SK-N-SH (cell line): ENCODE measurements around the gene CAVIN3. TPM values are rescaled to one million over a fixed set of nuclear protein-coding genes. Genes with fewer than 3 reads are reported as not detected.

Experiments
- CTCF ChIA-PET: fragments of 300-600, 350-600 bp; formaldehyde crosslinking; extraction: SDS; loops from one replicate; lab custom pipeline; 2021; lab: Yijun Ruan, JAX
- POLR2A ChIA-PET: fragments of 350-600 bp; sonication (Branson Sonifier 250); formaldehyde crosslinking; extraction: SDS; loops from one replicate; lab custom pipeline; 2020; ENCODE audit warnings: antibody characterized with exemption, inconsistent platforms; lab: Yijun Ruan, JAX
- DNase-seq: peaks from one replicate; pipeline ENCODE4 v3.0.0; 2012
- H2AFZ ChIP-seq: fragments of 200-600 bp; sonication (generic); 2 replicates; pipeline ENCODE4 v1.8.1; 2016; ENCODE audit warnings: antibody characterized with exemption, mild to moderate bottlenecking, low read depth
- H3F3A ChIP-seq: fragments of 200-600 bp; sonication (generic); replicated peaks from 2 replicates; pipeline ENCODE3; 2016; ENCODE audit warnings: antibody characterized with exemption, mild to moderate bottlenecking; ENCODE audit not compliant: insufficient read depth
- H3K27ac ChIP-seq, 2 experiments: fragments of 200-500 bp in 1 of 2; fragments of 200-600 bp in 1 of 2; sonication (Bioruptor generic) in 1 of 2; sonication (generic), shearing (Covaris generic) in 1 of 2; 2 replicates each; pipeline versions ENCODE4 v1.5.1 to v1.6.1; 2014 to 2016; ENCODE audit warnings: low read depth in 2 of 2, inconsistent platforms in 1 of 2, low read length in 1 of 2, mild to moderate bottlenecking in 1 of 2, mixed read lengths in 1 of 2
- H3K27me3 ChIP-seq: fragments of 200-600 bp; sonication (generic), shearing (Covaris generic); 2 replicates; pipeline ENCODE4 v1.6.1; 2016; ENCODE audit warnings: mixed run types; ENCODE audit not compliant: insufficient read depth
- H3K36me3 ChIP-seq, 2 experiments: fragments of 200-500 bp in 1 of 2; fragments of 200-600 bp in 1 of 2; sonication (Bioruptor generic) in 1 of 2; sonication (generic) in 1 of 2; replicated peaks in 1 of 2; 2 replicates each; pipeline versions ENCODE3 to v1.5.1; 2014 to 2016; ENCODE audit warnings: low read length in 1 of 2, mild to moderate bottlenecking in 1 of 2; ENCODE audit not compliant: insufficient read depth in 2 of 2, control insufficient read depth in 1 of 2
- H3K4me1 ChIP-seq, 2 experiments: fragments of 200-500 bp in 1 of 2; fragments of 200-600 bp in 1 of 2; sonication (Bioruptor generic) in 1 of 2; sonication (generic), shearing (Covaris generic) in 1 of 2; 2 replicates each; pipeline versions ENCODE4 v1.5.1 to v1.6.1; 2014 to 2016; ENCODE audit warnings: low read depth in 1 of 2, low read length in 1 of 2, mixed run types in 1 of 2; ENCODE audit not compliant: insufficient read depth in 2 of 2, control insufficient read depth in 1 of 2
- H3K4me2 ChIP-seq: fragments of 200-600 bp; sonication (generic), shearing (Covaris generic); 2 replicates; pipeline ENCODE4 v1.6.1; 2017; ENCODE audit warnings: mixed run types
- H3K4me3 ChIP-seq, 2 experiments: fragments of 200-500 bp in 1 of 2; fragments of 200-600 bp in 1 of 2; sonication (Bioruptor generic) in 1 of 2; sonication (generic), shearing (Covaris generic) in 1 of 2; 2 replicates each; pipeline versions ENCODE4 v1.5.1 to v1.8.1; 2014 to 2016; ENCODE audit warnings: low read depth in 2 of 2, inconsistent platforms in 1 of 2, low read length in 1 of 2, mild to moderate bottlenecking in 1 of 2, mixed read lengths in 1 of 2, moderate library complexity in 1 of 2
- H3K79me2 ChIP-seq: fragments of 200-600 bp; sonication (generic); 2 replicates; pipeline ENCODE4 v1.8.1; 2017; ENCODE audit warnings: mild to moderate bottlenecking; ENCODE audit not compliant: insufficient read depth
- H3K9ac ChIP-seq: fragments of 200-600 bp; sonication (generic); 2 replicates; pipeline ENCODE4 v1.6.1; 2017; ENCODE audit warnings: mixed run types
- H3K9me2 ChIP-seq: fragments of 200-600 bp; sonication (generic); 2 replicates; pipeline ENCODE4 v1.6.1; 2017; ENCODE audit warnings: mixed run types
- H3K9me3 ChIP-seq: fragments of 200-600 bp; sonication (generic); 2 replicates; pipeline ENCODE4 v1.6.1; 2017; ENCODE audit warnings: mixed run types, mild to moderate bottlenecking, moderate library complexity
- H4K20me1 ChIP-seq: fragments of 200-600 bp; sonication (generic); 2 replicates; pipeline ENCODE4 v1.6.1; 2017; ENCODE audit warnings: mild to moderate bottlenecking, mixed run types; ENCODE audit not compliant: insufficient read depth
- CHD2 ChIP-seq: fragments of 150-350 bp; IDR thresholded peaks from 2 replicates; pipeline ENCODE4 v1.6.1; 2018; ENCODE audit warnings: low read length; ENCODE audit not compliant: partially characterized antibody
- CTCF ChIP-seq: fragments of 200-600 bp; sonication (generic); IDR thresholded peaks from 2 replicates; pipeline ENCODE4 v1.6.1; 2017; ENCODE audit warnings: antibody characterized with exemption, mild to moderate bottlenecking, moderate library complexity
- ELF1 ChIP-seq: IDR thresholded peaks from 2 replicates; pipeline ENCODE4 v1.4.0; 2012
- FOSL2 ChIP-seq: IDR thresholded peaks from 2 replicates; pipeline ENCODE4 v1.4.0; 2012; ENCODE audit warnings: low read depth, mild to moderate bottlenecking, moderate library complexity, borderline replicate concordance
- FOXJ3 ChIP-seq: sonication (generic); formaldehyde crosslinking; IDR thresholded peaks from 2 replicates; pipeline ENCODE4 v1.5.1; 2020; ENCODE audit warnings: mild to moderate bottlenecking, missing genetic modification reagents
- GABPA ChIP-seq: IDR thresholded peaks from 2 replicates; pipeline ENCODE4 v1.4.0; 2012; ENCODE audit warnings: low read depth, mild to moderate bottlenecking
- GATA2 ChIP-seq: sonication (generic); formaldehyde crosslinking; IDR thresholded peaks from 2 replicates; pipeline ENCODE4 v1.5.0; 2020; ENCODE audit warnings: mild to moderate bottlenecking, missing genetic modification reagents
- IRF3 ChIP-seq: fragments of 150-350 bp; IDR thresholded peaks from 2 replicates; pipeline ENCODE4 v1.6.1; 2016; ENCODE audit warnings: mild to moderate bottlenecking, low read depth, low read length
- JUND ChIP-seq: IDR thresholded peaks from 2 replicates; pipeline ENCODE4 v1.4.0; 2012
- MEF2A ChIP-seq: IDR thresholded peaks from 2 replicates; pipeline ENCODE4 v1.4.0; 2012; ENCODE audit warnings: low read depth, borderline replicate concordance
- NFIC ChIP-seq: IDR thresholded peaks from 2 replicates; pipeline ENCODE4 v1.4.0; 2012; ENCODE audit warnings: borderline replicate concordance
- NRF1 ChIP-seq: IDR thresholded peaks from 2 replicates; pipeline ENCODE4 v1.6.1; 2012; ENCODE audit warnings: low read depth, mild to moderate bottlenecking, low read length
- PBX3 ChIP-seq: IDR thresholded peaks from 2 replicates; pipeline ENCODE4; 2012
- POLR2AphosphoS5 ChIP-seq: IDR thresholded peaks from 2 replicates; pipeline ENCODE4 v1.6.1; 2012; ENCODE audit warnings: low read depth, low read length
- RAD21 ChIP-seq: IDR thresholded peaks from 2 replicates; pipeline ENCODE4 v1.6.1; 2012; ENCODE audit warnings: mild to moderate bottlenecking, low read length
- RCOR1 ChIP-seq: fragments of 150-350 bp; IDR thresholded peaks from 2 replicates; pipeline ENCODE4 v1.6.1; 2017; ENCODE audit warnings: antibody characterized with exemption, low read length
- RFX5 ChIP-seq: IDR thresholded peaks from 2 replicates; pipeline ENCODE4 v1.6.1; 2012; ENCODE audit warnings: mild to moderate bottlenecking, improper control_type of control experiment, low read length
- TAF1 ChIP-seq: IDR thresholded peaks from 2 replicates; pipeline ENCODE4 v1.6.1; 2012; ENCODE audit warnings: low read depth, mild to moderate bottlenecking, low read length, moderate library complexity, borderline replicate concordance
- TCF12 ChIP-seq: IDR thresholded peaks from 2 replicates; pipeline ENCODE4 v1.4.0; 2012
- USF2 ChIP-seq: fragments of 150-350 bp; IDR thresholded peaks from 2 replicates; pipeline ENCODE4 v1.6.1; 2017; ENCODE audit warnings: antibody characterized with exemption, low read length, low read depth, borderline replicate concordance
- YY1 ChIP-seq: IDR thresholded peaks from 2 replicates; pipeline ENCODE4 v1.4.0; 2012; ENCODE audit warnings: low read depth, mild to moderate bottlenecking
- WGBS: methylation state at CpG from one replicate; pipeline ENCODE4 v1.1.6; 2017; ENCODE audit warnings: low lambda C conversion rate; 5-methylcytosine and 5-hydroxymethylcytosine counted together
- polyA plus RNA-seq, 3 experiments: library from polyadenylated mRNA; depleted of rRNA; stranded (reverse); fragments of >200 nt; gene quantifications; 2 replicates each; pipeline ENCODE4 v1.2.3, GENCODE V29; 2012
- TF ChIP-seq, protein P1 (sequence below): IDR thresholded peaks from 2 replicates; pipeline ENCODE4 v1.4.0; 2012; ENCODE audit warnings: low read depth

The CAVIN3 gene
- polyA plus RNA-seq, 1 of the 3 experiments (the other 2 are of a cell fraction) = 23.5 TPM

- H2AFZ ChIP-seq = no peak overlapping the region
- no peak overlapping the region for H3K4me3 ChIP-seq
- no peaks in the 10 kb centered on the region for H4K20me1 ChIP-seq
- H3K36me3 ChIP-seq = no peaks in the 10 kb centered on the region
- ChIA-PET POLR2A (no interaction called here), CTCF (interaction anchor here (1.4 to 4.4 kb wide), 6 partner anchors 17 to 68 kb away, joined by 3 to 36 read pairs (median 20); no protein-coding TSS in a partner anchor)
- H3K9ac ChIP-seq = no peak overlapping the region
- no peaks in the 10 kb centered on the region for H3K27me3 ChIP-seq
- TF ChIP-seq RFX5 = no peak
- TF ChIP-seq YY1 = no peak
- no peak for TF ChIP-seq TCF12
- TF ChIP-seq ELF1 = no peak
- no peak for TF ChIP-seq GATA2 (CRISPR knock-in tag)
- TF ChIP-seq RCOR1 = no peak
- TF ChIP-seq CHD2 = no peak
- no peak for TF ChIP-seq POLR2AphosphoS5
- TF ChIP-seq FOSL2 = no peak
- no peak for TF ChIP-seq IRF3
- TF ChIP-seq PBX3 = no peak
- TF ChIP-seq, protein P1, sequence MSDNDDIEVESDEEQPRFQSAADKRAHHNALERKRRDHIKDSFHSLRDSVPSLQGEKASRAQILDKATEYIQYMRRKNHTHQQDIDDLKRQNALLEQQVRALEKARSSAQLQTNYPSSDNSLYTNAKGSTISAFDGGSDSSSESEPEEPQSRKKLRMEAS = no peak
- TF ChIP-seq USF2 = no peak
- TF ChIP-seq MEF2A = no peak
- H3K79me2 ChIP-seq = no peaks in the 10 kb centered on the region
- no peaks in the 10 kb centered on the region for H3K9me2 ChIP-seq
- H3K4me1 ChIP-seq = peaks cover 0 to 8% of the 10 kb centered on the region in 2 experiments; a peak in 1 of 4 replicates
- H3K27ac ChIP-seq = no peak overlapping the region
- H3K4me2 ChIP-seq = no peak overlapping the region
- 57% methylated on average over 4 of the region's 4 CpGs for WGBS
- peaks cover 3% of the 10 kb centered on the region for H3F3A ChIP-seq
- H3K9me3 ChIP-seq = no peaks in the 10 kb centered on the region
- DNase-seq = no peak
These were observed 2.1 kb downstream of the CAVIN3 start for GRCh38 chr11:6318204-6318603.

- H3F3A ChIP-seq = no peaks in the 10 kb centered on the region
- no peaks in the 10 kb centered on the region; a peak in 1 of 4 replicates for H3K4me1 ChIP-seq
- no peaks in the 10 kb centered on the region for H3K36me3 ChIP-seq
- ChIA-PET CTCF (interaction anchor here (0.7 to 4.4 kb wide), 17 partner anchors 9 to 485 kb away, joined by 3 to 36 read pairs (median 6); partner anchors contain the start of gene CCKBR), POLR2A (no interaction called here)
- no peaks in the 10 kb centered on the region for H3K9me2 ChIP-seq
- no peak overlapping the region for H3K9ac ChIP-seq
- no peak overlapping the region for H2AFZ ChIP-seq
- H3K79me2 ChIP-seq = no peaks in the 10 kb centered on the region
- no peak overlapping the region for H3K27ac ChIP-seq
- WGBS = 3% methylated on average over 8 of the region's 10 CpGs
- peaks cover 5% of the 10 kb centered on the region; the same call in 1 of the 2 replicates for H3K27me3 ChIP-seq
- no peaks in the 10 kb centered on the region for H4K20me1 ChIP-seq
- H3K4me3 ChIP-seq = no peak overlapping the region
- H3K9me3 ChIP-seq = no peaks in the 10 kb centered on the region
- peak; percentile 79 for DNase-seq
- H3K4me2 ChIP-seq = no peak overlapping the region
- TF ChIP-seq USF2 (no peak), NRF1 (no peak), GABPA (no peak), FOXJ3 (CRISPR knock-in tag) (no peak), FOSL2 (no peak), RAD21 (peak; percentile 77), RFX5 (no peak), NFIC (no peak), JUND (no peak), TAF1 (no peak), CTCF (peak; percentile 80), TCF12 (no peak)
These were observed 4.4 kb downstream of the CAVIN3 start for GRCh38 chr11:6315811-6316425.
